Tibial nerve (tissue), 4 donors: ENCODE results near the gene ANO9. TPM values are rescaled to one million over a fixed set of nuclear protein-coding genes. Genes with fewer than 3 reads are reported as not detected.

Experiments used
- DNase-seq, 2 donors: peaks; one replicate each; pipeline ENCODE4 v3.0.0-alpha.2; 2019; ENCODE audit warnings: low spot score in 2 of 2
- H3K27ac ChIP-seq, 4 donors: fragments of 200-600 bp; sonication (generic) in 3 of 4; one replicate each; pipeline ENCODE4 v1.5.1; 2017 to 2019; ENCODE audit warnings: mild to moderate bottlenecking in 1 of 4
- H3K27me3 ChIP-seq, 2 donors: fragments of 200-600 bp; sonication (generic) in 1 of 2; one replicate each; pipeline versions ENCODE4 v1.5.1 to v1.6.0; 2017 to 2019
- H3K36me3 ChIP-seq, 3 donors: fragments of 200-600 bp; sonication (generic); one replicate each; pipeline ENCODE4 v1.5.1; 2018 to 2019
- H3K4me1 ChIP-seq, 4 donors: fragments of 200-600 bp; sonication (generic) in 3 of 4; one replicate each; pipeline ENCODE4 v1.5.1; 2017 to 2019
- H3K4me3 ChIP-seq, 4 donors: fragments of 200-600 bp; sonication (generic) in 3 of 4; one replicate each; pipeline ENCODE4 v1.5.1; 2017 to 2019; ENCODE audit warnings: mild to moderate bottlenecking in 1 of 4, moderate library complexity in 1 of 4
- H3K9me3 ChIP-seq, 4 donors: fragments of 200-600 bp; sonication (generic) in 3 of 4; one replicate each; pipeline ENCODE4 v1.5.1; 2017 to 2019
- CTCF ChIP-seq, 5 experiments: fragments of 200-600 bp in 3 of 5; fragments of 450-650 bp in 2 of 5; sonication (generic) in 3 of 5; IDR thresholded peaks; one replicate each; pipeline ENCODE4 v1.5.1; 2016 to 2019; ENCODE audit warnings: antibody characterized with exemption in 5 of 5, mild to moderate bottlenecking in 3 of 5, moderate library complexity in 2 of 5
- EP300 ChIP-seq, 2 donors: sonication (generic); formaldehyde crosslinking; IDR thresholded peaks; one replicate each; pipeline ENCODE4 v1.6.1; 2017; ENCODE audit warnings: antibody characterized with exemption in 2 of 2, mild to moderate bottlenecking in 1 of 2
- POLR2A ChIP-seq, 2 donors: fragments of 450-650 bp; IDR thresholded peaks; one replicate each; pipeline ENCODE4 v1.6.1; 2017; ENCODE audit warnings: antibody characterized with exemption in 2 of 2, mild to moderate bottlenecking in 2 of 2, moderate library complexity in 2 of 2
- WGBS, 2 donors: methylation state at CpG; one replicate each; pipeline ENCODE4 v1.1.5; 2018; 5-methylcytosine and 5-hydroxymethylcytosine counted together
- total RNA-seq, 4 donors: library from RNA; depleted of rRNA; stranded (reverse); fragments of >200 nt; gene quantifications; one replicate each; pipeline ENCODE4 v1.1.0, GENCODE V29; 2016

Gene ANO9
- total RNA-seq, 4 donors from 2014 or later = 0.78 to 0.90 (median 0.87) TPM; not detected in 1

- Histone ChIP-seq H3K9me3 (no peaks in the 10 kb centered on the region), H3K27me3 (no peaks in the 10 kb centered on the region), H3K4me3 (no peak overlapping the region), H3K4me1 (peaks cover 0 to 13% (median under 1%) of the 10 kb centered on the region in 4 donors), H3K36me3 (peaks cover 0 to 26% (median 0%) of the 10 kb centered on the region in 3 donors), H3K27ac (no peak overlapping the region)
- WGBS, 2 donors = 87 to 93% methylated on average over 9 of the region's 9 CpGs
- no peak for DNase-seq
- TF ChIP-seq POLR2A (IDR thresholded peaks at IDR 0.05) (no peak), CTCF (IDR thresholded peaks at IDR 0.05) (no peak), EP300 (IDR thresholded peaks at IDR 0.05) (no peak)
These were observed 34.1 kb upstream of the ANO9 start for GRCh38 chr11:475941-476340.

- H3K27ac ChIP-seq = no peak overlapping the region
- peaks cover 0 to 21% (median 0%) of the 10 kb centered on the region in 3 donors for H3K36me3 ChIP-seq
- TF ChIP-seq POLR2A (IDR thresholded peaks at IDR 0.05) (no peak), EP300 (IDR thresholded peaks at IDR 0.05) (no peak), CTCF (IDR thresholded peaks at IDR 0.05) (no peak)
- H3K27me3 ChIP-seq = no peaks in the 10 kb centered on the region
- DNase-seq = no peak
- H3K4me3 ChIP-seq = no peak overlapping the region
- 92% methylated on average over 48 of the region's 48 CpGs for WGBS, 2 donors
- H3K9me3 ChIP-seq = no peaks in the 10 kb centered on the region
- H3K4me1 ChIP-seq = peaks cover 0 to 21% (median 8%) of the 10 kb centered on the region in 4 donors
These were observed 33.2 kb upstream of the ANO9 start for GRCh38 chr11:474914-475506.

DNA sequence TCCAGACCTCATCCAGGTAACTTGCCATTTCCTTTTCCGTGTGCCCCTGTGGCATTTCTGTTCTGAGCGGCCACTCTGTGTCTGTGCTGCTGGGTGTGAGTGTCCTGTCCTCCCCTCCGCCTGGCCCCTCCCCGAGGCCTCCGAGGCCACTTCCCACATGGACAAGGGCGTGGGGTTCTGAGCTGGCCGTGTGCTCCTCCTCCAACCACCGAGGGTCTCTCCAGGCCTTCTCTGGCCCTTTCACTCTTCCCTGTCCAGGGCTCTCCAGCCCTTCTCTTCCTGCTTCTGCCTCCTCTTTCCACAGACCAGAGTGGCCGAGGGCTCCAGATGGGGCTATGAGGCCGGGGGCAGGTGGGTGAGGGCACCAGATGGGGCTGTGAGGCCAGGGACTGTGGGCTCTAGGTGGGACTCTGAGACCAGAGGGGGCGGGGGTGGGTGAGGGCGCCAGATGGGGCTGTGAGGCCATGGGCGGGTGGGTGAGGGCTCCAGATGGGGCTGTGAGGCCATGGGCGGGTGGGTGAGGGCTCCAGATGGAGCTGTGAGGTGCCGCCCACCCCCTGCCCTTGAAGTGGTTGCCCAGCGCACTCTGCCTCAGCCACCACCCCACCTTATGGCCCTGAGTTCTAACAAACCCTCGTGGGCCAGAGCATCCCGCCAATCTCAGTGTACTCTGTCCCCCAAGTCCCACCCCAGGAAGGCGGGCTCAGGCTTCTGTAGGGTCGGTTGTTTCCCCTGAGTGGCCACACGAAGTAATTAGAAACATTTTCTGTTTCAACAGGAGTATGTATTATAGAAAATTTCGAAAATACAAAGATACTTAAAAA is 32.4 kb upstream of the ANO9 start:
- no peak overlapping the region for H3K27ac ChIP-seq
- H3K36me3 ChIP-seq = peaks cover 0 to 15% (median 0%) of the 10 kb centered on the region in 3 donors
- H3K4me3 ChIP-seq = no peak overlapping the region
- no peaks in the 10 kb centered on the region for H3K9me3 ChIP-seq
- 82 to 85% methylated on average over 15 to 22 of the region's 22 CpGs for WGBS, 2 donors
- DNase-seq = no peak
- peaks cover 0 to 28% (median 15%) of the 10 kb centered on the region in 4 donors for H3K4me1 ChIP-seq
- no peaks in the 10 kb centered on the region for H3K27me3 ChIP-seq
- TF ChIP-seq EP300 (IDR thresholded peaks at IDR 0.05) (no peak), POLR2A (IDR thresholded peaks at IDR 0.05) (no peak), CTCF (IDR thresholded peaks at IDR 0.05) (no peak)

DNA sequence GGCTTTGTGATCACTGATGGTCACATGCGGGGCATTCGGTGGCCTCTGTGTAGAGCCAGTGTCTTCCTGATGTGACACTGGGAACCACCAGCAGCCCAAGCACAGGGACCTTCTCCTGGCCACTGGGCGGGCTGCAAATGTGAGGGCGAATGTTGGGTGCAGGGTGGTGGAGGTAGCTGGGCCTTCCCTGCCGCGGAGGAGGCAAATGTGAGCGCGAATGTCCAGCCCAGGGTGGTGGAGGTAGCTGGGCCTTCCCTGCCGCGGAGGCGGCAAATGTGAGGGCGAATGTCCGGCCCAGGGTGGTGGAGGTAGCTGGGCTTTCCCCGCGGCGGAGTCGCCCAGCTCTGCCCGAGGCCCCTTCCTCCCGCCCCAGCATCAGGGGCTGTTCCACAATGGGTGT is 31.6 kb upstream of the ANO9 start:
- Histone ChIP-seq H3K4me1 (peaks cover 0 to 28% (median 15%) of the 10 kb centered on the region in 4 donors), H3K9me3 (no peaks in the 10 kb centered on the region), H3K27me3 (no peaks in the 10 kb centered on the region), H3K36me3 (peaks cover 0 to 7% (median 0%) of the 10 kb centered on the region in 3 donors), H3K27ac (no peak overlapping the region), H3K4me3 (no peak overlapping the region)
- TF ChIP-seq EP300 (IDR thresholded peaks at IDR 0.05) (no peak), POLR2A (IDR thresholded peaks at IDR 0.05) (no peak)
- DNase-seq = no peak
- 90 to 94% methylated on average over 19 of the region's 19 CpGs for WGBS, 2 donors

- no peak for DNase-seq
- no peak overlapping the region for H3K4me3 ChIP-seq
- H3K4me1 ChIP-seq = peaks cover 0 to 28% (median 15%) of the 10 kb centered on the region in 4 donors
- TF ChIP-seq POLR2A (IDR thresholded peaks at IDR 0.05) = no peak
- TF ChIP-seq EP300 (IDR thresholded peaks at IDR 0.05) = no peak
- no peak for TF ChIP-seq CTCF (IDR thresholded peaks at IDR 0.05)
- H3K27me3 ChIP-seq = no peaks in the 10 kb centered on the region
- 90 to 93% methylated on average over 25 to 26 of the region's 28 CpGs for WGBS, 2 donors
- peaks cover 0 to 6% (median 0%) of the 10 kb centered on the region in 3 donors for H3K36me3 ChIP-seq
- H3K9me3 ChIP-seq = no peaks in the 10 kb centered on the region
- no peak overlapping the region for H3K27ac ChIP-seq
These were observed 31.0 kb upstream of the ANO9 start for GRCh38 chr11:472816-473215.
